ENCODE data around the gene PDE4C. TPM values are rescaled to one million over a fixed set of nuclear protein-coding genes. Genes with fewer than 3 reads are reported as not detected.

Gene PDE4C
- total RNA-seq, 1 experiment from 2014 or later, result not detected

- DNase-seq (ENCODE audit: low spot score), result no peak
Measured at GRCh38 chr19:18198374-18198773, 27.9 kb downstream of the PDE4C start.

- no peak for DNase-seq (ENCODE audit: low spot score)
Measured at GRCh38 chr19:18197941-18198340, 28.3 kb downstream of the PDE4C start.

- no peak for DNase-seq (ENCODE audit: low spot score)
Measured at GRCh38 chr19:18197306-18197705, 28.9 kb downstream of the PDE4C start.

GRCh38 chr19:18196511-18196845 lies 29.8 kb downstream of the PDE4C start:
- no peak for DNase-seq (ENCODE audit: low spot score)

GRCh38 chr19:18194554-18195238 lies 31.5 kb downstream of the PDE4C start:
- DNase-seq (ENCODE audit: low spot score), result no peak

- DNase-seq (ENCODE audit: low spot score), result no peak
Measured at GRCh38 chr19:18194181-18194530, 32.1 kb downstream of the PDE4C start.

- no peak for DNase-seq (ENCODE audit: low spot score)
Measured at GRCh38 chr19:18193388-18194180, 32.7 kb downstream of the PDE4C start.

- peak; percentile 100 for DNase-seq (ENCODE audit: low spot score)
Measured at GRCh38 chr19:18192673-18193387, 33.4 kb downstream of the PDE4C start, which contains the start of gene MPV17L2. TSS of gene MPV17L2 (plus strand) at chr19:18193218. CDS start at chr19:18193282, 64 bp downstream.

GRCh38 chr19:18191640-18192062 lies 34.6 kb downstream of the PDE4C start:
- DNase-seq (ENCODE audit: low spot score), result no peak

- no peak for DNase-seq (ENCODE audit: low spot score)
Measured at GRCh38 chr19:18190278-18190677, 36.0 kb downstream of the PDE4C start.

- no peak for DNase-seq (ENCODE audit: low spot score)
Measured at GRCh38 chr19:18185538-18185937, 40.7 kb downstream of the PDE4C start.

- no peak for DNase-seq (ENCODE audit: low spot score)
Measured at GRCh38 chr19:18183529-18183928, 42.7 kb downstream of the PDE4C start.

- DNase-seq (ENCODE audit: low spot score), result no peak
Measured at GRCh38 chr19:18179957-18180356, 46.3 kb downstream of the PDE4C start.

- DNase-seq (ENCODE audit: low spot score), result no peak
Measured at GRCh38 chr19:18176367-18177310, 49.6 kb downstream of the PDE4C start.

GRCh38 chr19:18174983-18175382 lies 51.3 kb downstream of the PDE4C start:
- no peak for DNase-seq (ENCODE audit: low spot score)

Other genes with a start within 250 kb of the PDE4C start
- 7.4 and 12.2 TPM in 2 replicates for gene ARRDC2, start 218.3 kb downstream of the PDE4C start, total RNA-seq (2014; rRNA removed; shearing (Covaris generic))
- gene IL12RB1, start 139.5 kb downstream of the PDE4C start, total RNA-seq (2014; rRNA removed; shearing (Covaris generic)), result 0.93 TPM in 1 of 2 replicates, not detected in the other
- gene MAST3, start 128.7 kb downstream of the PDE4C start, total RNA-seq (2014; rRNA removed; shearing (Covaris generic)), result 2.7 and 3.0 TPM in 2 replicates
- 32.3 and 43.2 TPM in 2 replicates for gene PIK3R2, start 73.3 kb downstream of the PDE4C start, total RNA-seq (2014; rRNA removed; shearing (Covaris generic))
- gene IFI30, start 52.6 kb downstream of the PDE4C start, total RNA-seq (2014; rRNA removed; shearing (Covaris generic)), result 28.2 and 40.5 TPM in 2 replicates
- 17.1 and 40.0 TPM in 2 replicates for gene MPV17L2, start 33.2 kb downstream of the PDE4C start, total RNA-seq (2014; rRNA removed; shearing (Covaris generic))
- gene RAB3A, start 22.4 kb downstream of the PDE4C start, total RNA-seq (2014; rRNA removed; shearing (Covaris generic)), result 0.26 and 2.6 TPM in 2 replicates
- gene IQCN, start 48.0 kb upstream of the PDE4C start, total RNA-seq (2014; rRNA removed; shearing (Covaris generic)), result 0.69 and 1.2 TPM in 2 replicates
- 91.3 and 129 TPM in 2 replicates for gene JUND, start 55.2 kb upstream of the PDE4C start, total RNA-seq (2014; rRNA removed; shearing (Covaris generic))
- 403 and 478 TPM in 2 replicates for gene LSM4, start 96.6 kb upstream of the PDE4C start, total RNA-seq (2014; rRNA removed; shearing (Covaris generic))
- 14.6 and 19.1 TPM in 2 replicates for gene PGPEP1, start 114.2 kb upstream of the PDE4C start, total RNA-seq (2014; rRNA removed; shearing (Covaris generic))
- 89.8 and 93.9 TPM in 2 replicates for gene GDF15, start 159.7 kb upstream of the PDE4C start, total RNA-seq (2014; rRNA removed; shearing (Covaris generic))
- 0.07 TPM in 1 of 2 replicates, not detected in the other for gene LRRC25, start 171.2 kb upstream of the PDE4C start, total RNA-seq (2014; rRNA removed; shearing (Covaris generic))
- 88.7 and 127 TPM in 2 replicates for gene SSBP4, start 193.0 kb upstream of the PDE4C start, total RNA-seq (2014; rRNA removed; shearing (Covaris generic))
- gene ISYNA1, start 211.7 kb upstream of the PDE4C start, total RNA-seq (2014; rRNA removed; shearing (Covaris generic)), result 0.72 and 0.98 TPM in 2 replicates

Data from A172 (cell line).